IMR-90 (cell line): ENCODE results near the gene AKR1C4. TPM values are rescaled to one million over a fixed set of nuclear protein-coding genes. Genes with fewer than 3 reads are reported as not detected.

Experiments
- ATAC-seq: fragments of 200-7000 bp; cut with Tn5 transposase; 2 replicates; pipeline ENCODE4 v1.9.1; 2020; ENCODE audit warnings: low read depth, mild to moderate bottlenecking, moderate library complexity
- BruUV-seq: library from RNA; stranded (reverse); fragments of 400-500 nt; replicated peaks from 2 replicates; lab custom pipeline; 2021; lab: Mats Ljungman, UMichigan
- CTCF ChIA-PET: fragments of 300-600 bp; formaldehyde crosslinking; extraction: SDS; loops from one replicate; lab custom pipeline; 2021; ENCODE audit warnings: antibody characterized with exemption; lab: Yijun Ruan, JAX
- POLR2A ChIA-PET: fragments of 300-600 bp; sonication (Branson Sonifier 250); formaldehyde crosslinking; loops from one replicate; lab custom pipeline; 2022; ENCODE audit warnings: antibody characterized with exemption; ENCODE audit not compliant: unreplicated experiment; lab: Charles Lee
- DNase-seq: peaks from one replicate; pipeline ENCODE4 v3.0.0; 2013
- H2AFZ ChIP-seq: replicated peaks from 2 replicates; pipeline ENCODE3; 2013; ENCODE audit warnings: low read length, mild to moderate bottlenecking; ENCODE audit not compliant: poor library complexity
- H2AK5ac ChIP-seq: 2 replicates; pipeline ENCODE4 v1.6.1; 2013; ENCODE audit warnings: low read depth, low read length, inconsistent platforms
- H2AK9ac ChIP-seq: replicated peaks from 2 replicates; pipeline ENCODE3; 2013; ENCODE audit warnings: mild to moderate bottlenecking, low read depth, low read length, moderate library complexity; ENCODE audit not compliant: poor library complexity
- H2BK120ac ChIP-seq: 2 replicates; pipeline ENCODE4 v1.6.1; 2013; ENCODE audit warnings: low read depth, low read length, inconsistent platforms
- H2BK15ac ChIP-seq: 3 replicates; pipeline ENCODE4 v1.6.1; 2013; ENCODE audit warnings: low read depth, low read length, inconsistent platforms
- H2BK20ac ChIP-seq: 2 replicates; pipeline ENCODE4 v1.6.1; 2013; ENCODE audit warnings: low read depth, mild to moderate bottlenecking, inconsistent platforms, low read length, moderate library complexity
- H2BK5ac ChIP-seq: 2 replicates; pipeline ENCODE4 v1.6.1; 2013; ENCODE audit warnings: mild to moderate bottlenecking, low read depth, low read length, inconsistent platforms; ENCODE audit not compliant: poor library complexity, severe bottlenecking
- H3K14ac ChIP-seq: replicated peaks from 2 replicates; pipeline ENCODE4 v1.6.1; 2013; ENCODE audit warnings: low read depth, low read length, inconsistent platforms
- H3K18ac ChIP-seq: 2 replicates; pipeline ENCODE4 v1.6.1; 2013; ENCODE audit warnings: low read depth, low read length, control low read depth
- H3K23ac ChIP-seq: 2 replicates; pipeline ENCODE4 v1.6.1; 2013; ENCODE audit warnings: low read depth, low read length, inconsistent platforms
- H3K27ac ChIP-seq: 2 replicates; pipeline ENCODE4 v1.5.1; 2013; ENCODE audit warnings: mild to moderate bottlenecking, control low read depth, low read length; ENCODE audit not compliant: insufficient read depth
- H3K27me3 ChIP-seq: 2 replicates; pipeline ENCODE4 v1.6.1; 2013; ENCODE audit warnings: low read length; ENCODE audit not compliant: control insufficient read depth, insufficient read depth
- H3K36me3 ChIP-seq: 2 replicates; pipeline ENCODE4 v1.6.1; 2013; ENCODE audit warnings: low read length, mixed read lengths; ENCODE audit not compliant: control insufficient read depth, insufficient read depth
- H3K4ac ChIP-seq: 2 replicates; pipeline ENCODE4 v1.6.1; 2013; ENCODE audit warnings: low read depth, low read length, inconsistent platforms
- H3K4me1 ChIP-seq: 2 replicates; pipeline ENCODE4 v1.6.1; 2013; ENCODE audit warnings: low read length, mixed read lengths; ENCODE audit not compliant: control insufficient read depth, insufficient read depth
- H3K4me2 ChIP-seq: 2 replicates; pipeline ENCODE4 v1.6.1; 2013; ENCODE audit warnings: low read depth, mild to moderate bottlenecking, control low read depth, low read length, moderate library complexity
- H3K4me3 ChIP-seq: 2 replicates; pipeline ENCODE4 v1.5.1; 2013; ENCODE audit warnings: low read depth, mild to moderate bottlenecking, control low read depth, low read length, moderate library complexity; ENCODE audit not compliant: insufficient read depth
- H3K56ac ChIP-seq: 2 replicates; pipeline ENCODE4 v1.6.1; 2013; ENCODE audit warnings: low read length, inconsistent platforms; ENCODE audit not compliant: insufficient read depth; ENCODE audit errors: extremely low read depth
- H3K79me1 ChIP-seq, 2 experiments: 2 replicates each; pipeline ENCODE4 v1.6.1; 2013; ENCODE audit warnings: low read length in 2 of 2, inconsistent platforms in 1 of 2, low read depth in 1 of 2
- H3K9ac ChIP-seq: 2 replicates; pipeline ENCODE4 v1.6.1; 2013; ENCODE audit warnings: low read depth, low read length, control low read depth
- H3K9me1 ChIP-seq: 2 replicates; pipeline ENCODE4 v1.6.1; 2013; ENCODE audit warnings: low read length, inconsistent platforms; ENCODE audit not compliant: insufficient read depth
- H3K9me3 ChIP-seq: 2 replicates; pipeline ENCODE4 v1.6.1; 2013; ENCODE audit warnings: low read length; ENCODE audit not compliant: control insufficient read depth, insufficient read depth
- H4K20me1 ChIP-seq: 2 replicates; pipeline ENCODE4 v1.6.1; 2013; ENCODE audit warnings: low read length, inconsistent platforms; ENCODE audit not compliant: insufficient read depth
- H4K5ac ChIP-seq: 2 replicates; pipeline ENCODE4 v1.6.1; 2013; ENCODE audit warnings: mild to moderate bottlenecking, low read depth, low read length, control low read depth
- H4K8ac ChIP-seq, 2 experiments: 2 replicates each; pipeline ENCODE4 v1.6.1; 2013; ENCODE audit warnings: low read depth in 2 of 2, low read length in 2 of 2, control low read depth in 1 of 2, inconsistent platforms in 1 of 2
- H4K91ac ChIP-seq: 2 replicates; pipeline ENCODE4 v1.6.1; 2013; ENCODE audit warnings: low read depth, low read length, inconsistent platforms; ENCODE audit not compliant: insufficient read depth
- BHLHE40 ChIP-seq: fragments of 150-350 bp; IDR thresholded peaks from 2 replicates; pipeline ENCODE4 v1.6.1; 2016; ENCODE audit warnings: mild to moderate bottlenecking, low read depth, low read length
- CEBPB ChIP-seq: IDR thresholded peaks from 2 replicates; pipeline ENCODE4 v1.6.1; 2012; ENCODE audit warnings: low read depth, low read length, improper control_type of control experiment
- FOS ChIP-seq: fragments of 150-350 bp; IDR thresholded peaks from 2 replicates; pipeline ENCODE4 v1.6.1; 2016; ENCODE audit warnings: low read depth, low read length
- MAFK ChIP-seq: IDR thresholded peaks from 2 replicates; pipeline ENCODE4 v1.6.1; 2012; ENCODE audit warnings: low read depth, low read length, improper control_type of control experiment
- MXI1 ChIP-seq: IDR thresholded peaks from 2 replicates; pipeline ENCODE4 v1.6.1; 2012; ENCODE audit warnings: low read depth, mild to moderate bottlenecking, low read length, moderate library complexity, borderline replicate concordance
- NFE2L2 ChIP-seq: fragments of 150-350 bp; IDR thresholded peaks from 2 replicates; pipeline ENCODE4 v1.6.1; 2016; ENCODE audit warnings: low read depth, mild to moderate bottlenecking, low read length
- POLR2A ChIP-seq: IDR thresholded peaks from 2 replicates; pipeline ENCODE4 v1.6.1; 2012; ENCODE audit warnings: mild to moderate bottlenecking, low read depth, low read length
- RAD21 ChIP-seq: IDR thresholded peaks from 2 replicates; pipeline ENCODE4 v1.6.1; 2012; ENCODE audit warnings: low read length, improper control_type of control experiment
- RCOR1 ChIP-seq: IDR thresholded peaks from 2 replicates; pipeline ENCODE4 v1.6.1; 2012; ENCODE audit warnings: mild to moderate bottlenecking, low read length, improper control_type of control experiment; ENCODE audit not compliant: insufficient replicate concordance
- RFX5 ChIP-seq: IDR thresholded peaks from 2 replicates; pipeline ENCODE4 v1.8.0; 2012; ENCODE audit warnings: low read depth, mild to moderate bottlenecking, low read length, moderate library complexity
- SMC3 ChIP-seq: fragments of 150-350 bp; IDR thresholded peaks from 2 replicates; pipeline ENCODE4 v1.6.1; 2016; ENCODE audit warnings: low read depth, mild to moderate bottlenecking, antibody characterized with exemption, low read length, moderate library complexity
- dilution Hi-C: fragments of 300-500 bp; cut with HindIII; formaldehyde crosslinking; loops from one replicate; pipeline ENCODE4 v1.14.3; 2018; ENCODE audit warnings: low sequenced_read_pairs; ENCODE audit not compliant: unreplicated experiment
- in situ Hi-C: fragments of 300-500 bp; cut with MboI; formaldehyde crosslinking; loops from 3 replicates; pipeline ENCODE4 v1.14.3; 2019; ENCODE audit warnings: low sequenced_read_pairs, inconsistent platforms, mixed read lengths
- intact Hi-C: fragments of 100-400 bp; cut with micrococcal nuclease; formaldehyde crosslinking; loops from 2 replicates; pipeline ENCODE4 v1.10.0; 2022
- polyA plus RNA-seq, 3 experiments: library from polyadenylated mRNA; depleted of rRNA; stranded (reverse); fragments of >200 nt; gene quantifications; 2 replicates each; pipeline ENCODE4 v1.2.3, GENCODE V29; 2012; ENCODE audit warnings: low replicate concordance in 1 of 3
- total RNA-seq: library from RNA; depleted of rRNA; stranded (reverse); fragments of >200 nt; gene quantifications from 2 replicates; pipeline ENCODE4 v1.2.3, GENCODE V29; 2012
- TF ChIP-seq, protein P1 (sequence below): fragments of 150-350 bp; IDR thresholded peaks from 2 replicates; pipeline ENCODE4 v1.6.1; 2017; ENCODE audit warnings: mild to moderate bottlenecking, antibody characterized with exemption, low read length, low read depth
- TF ChIP-seq, protein P2 (sequence below): conservative IDR thresholded peaks from 2 replicates; pipeline ENCODE4 v1.5.1; 2012; ENCODE audit warnings: mild to moderate bottlenecking, low read depth, low read length, improper control_type of control experiment

Gene AKR1C4
- total and polyA plus RNA-seq, 2 of the 4 experiments (the other 2 are of a cell fraction) = not detected

DNA sequence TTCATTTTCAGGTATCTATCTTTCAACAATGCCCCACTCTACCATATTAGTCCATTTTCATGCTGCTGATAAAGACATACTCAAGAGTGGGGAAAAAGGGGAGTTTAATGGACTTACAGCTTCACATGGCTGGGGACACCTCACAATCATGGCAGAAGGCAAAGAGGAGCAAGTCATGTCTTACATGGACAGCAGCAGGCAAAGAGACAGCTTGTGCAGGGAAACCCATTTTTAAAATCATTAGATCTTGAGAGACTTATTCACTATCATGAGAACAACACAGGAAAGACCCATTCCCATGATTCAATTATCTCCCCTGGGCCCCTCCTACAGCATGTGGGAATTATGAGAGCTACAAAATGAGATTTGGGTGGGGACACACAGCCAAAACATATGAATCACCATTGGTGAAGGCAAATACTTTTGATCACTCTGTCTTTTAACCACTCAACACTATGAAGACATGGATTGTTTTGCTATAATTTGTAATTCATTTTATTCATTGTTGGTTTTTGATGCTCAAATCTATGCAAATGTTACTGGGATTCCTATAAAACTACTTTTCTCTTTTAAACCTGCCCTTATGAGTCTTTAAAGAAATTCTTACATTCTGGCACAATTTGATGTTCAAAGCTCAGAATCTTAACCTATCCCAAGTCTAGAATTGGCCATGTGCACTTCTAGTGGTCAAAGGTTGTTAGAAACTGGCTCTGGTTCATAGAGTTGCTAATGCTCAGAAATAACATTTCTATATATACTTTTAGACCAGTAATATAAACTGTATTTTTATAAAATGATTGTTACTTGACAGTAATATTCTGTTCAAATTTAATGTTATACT is 15.3 kb downstream of the AKR1C4 start:
- Histone ChIP-seq H2AK9ac (no peak overlapping the region), H2BK15ac (no peak overlapping the region), H3K27ac (no peak overlapping the region), H3K4me2 (no peak overlapping the region), H4K5ac (no peak overlapping the region), H3K4me1 (no peaks in the 10 kb centered on the region), H2AFZ (no peak overlapping the region), H4K20me1 (no peaks in the 10 kb centered on the region), H3K79me1 (no peaks in the 10 kb centered on the region), H2BK20ac (no peak overlapping the region), H3K27me3 (no peaks in the 10 kb centered on the region), H3K23ac (no peak overlapping the region), H4K8ac (no peak overlapping the region), H3K56ac (no peak overlapping the region), H3K14ac (no peak overlapping the region), H3K9me1 (no peaks in the 10 kb centered on the region), H3K9ac (no peak overlapping the region), H2BK120ac (no peak overlapping the region), H2BK5ac (no peak overlapping the region), H3K9me3 (no peaks in the 10 kb centered on the region), H3K4ac (no peak overlapping the region), H2AK5ac (no peak overlapping the region), H3K18ac (no peak overlapping the region), H3K36me3 (no peaks in the 10 kb centered on the region), H3K4me3 (no peak overlapping the region), H4K91ac (no peak overlapping the region)
- dilution Hi-C loops = no loop called here
- ChIA-PET POLR2A (no interaction called here), CTCF (no interaction called here)
- BruUV-seq = no TSS peak
- TF ChIP-seq NFE2L2 (no peak), MAFK (no peak), MXI1 (no peak), POLR2A (no peak), SMC3 (no peak), RAD21 (no peak), FOS (no peak), CEBPB (no peak), RFX5 (no peak), RCOR1 (no peak), BHLHE40 (no peak)
- TF ChIP-seq, protein P1, sequence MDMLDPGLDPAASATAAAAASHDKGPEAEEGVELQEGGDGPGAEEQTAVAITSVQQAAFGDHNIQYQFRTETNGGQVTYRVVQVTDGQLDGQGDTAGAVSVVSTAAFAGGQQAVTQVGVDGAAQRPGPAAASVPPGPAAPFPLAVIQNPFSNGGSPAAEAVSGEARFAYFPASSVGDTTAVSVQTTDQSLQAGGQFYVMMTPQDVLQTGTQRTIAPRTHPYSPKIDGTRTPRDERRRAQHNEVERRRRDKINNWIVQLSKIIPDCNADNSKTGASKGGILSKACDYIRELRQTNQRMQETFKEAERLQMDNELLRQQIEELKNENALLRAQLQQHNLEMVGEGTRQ = no peak
- TF ChIP-seq, protein P2, sequence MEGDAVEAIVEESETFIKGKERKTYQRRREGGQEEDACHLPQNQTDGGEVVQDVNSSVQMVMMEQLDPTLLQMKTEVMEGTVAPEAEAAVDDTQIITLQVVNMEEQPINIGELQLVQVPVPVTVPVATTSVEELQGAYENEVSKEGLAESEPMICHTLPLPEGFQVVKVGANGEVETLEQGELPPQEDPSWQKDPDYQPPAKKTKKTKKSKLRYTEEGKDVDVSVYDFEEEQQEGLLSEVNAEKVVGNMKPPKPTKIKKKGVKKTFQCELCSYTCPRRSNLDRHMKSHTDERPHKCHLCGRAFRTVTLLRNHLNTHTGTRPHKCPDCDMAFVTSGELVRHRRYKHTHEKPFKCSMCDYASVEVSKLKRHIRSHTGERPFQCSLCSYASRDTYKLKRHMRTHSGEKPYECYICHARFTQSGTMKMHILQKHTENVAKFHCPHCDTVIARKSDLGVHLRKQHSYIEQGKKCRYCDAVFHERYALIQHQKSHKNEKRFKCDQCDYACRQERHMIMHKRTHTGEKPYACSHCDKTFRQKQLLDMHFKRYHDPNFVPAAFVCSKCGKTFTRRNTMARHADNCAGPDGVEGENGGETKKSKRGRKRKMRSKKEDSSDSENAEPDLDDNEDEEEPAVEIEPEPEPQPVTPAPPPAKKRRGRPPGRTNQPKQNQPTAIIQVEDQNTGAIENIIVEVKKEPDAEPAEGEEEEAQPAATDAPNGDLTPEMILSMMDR = no peak
- DNase-seq = no peak
- intact Hi-C loops = no loop called here
- no peak for ATAC-seq
- in situ Hi-C loops = no loop called here
